PC-9 (cell line): ENCODE results near the gene KRT12.

Experiments
- CTCF ChIP-seq: fragments of 200-600 bp; sonication (generic); conservative IDR thresholded peaks from 2 replicates; pipeline ENCODE4 v1.6.1; 2017; ENCODE audit warnings: mixed run types, antibody characterized with exemption, mild to moderate bottlenecking, moderate library complexity
- EZH2 ChIP-seq: fragments of 200-600 bp; sonication (generic); IDR thresholded peaks from 2 replicates; pipeline ENCODE4 v1.8.0; 2017; ENCODE audit warnings: antibody characterized with exemption, low read depth

GRCh38 chr17:40883626-40884334 is 16.8 kb upstream of the KRT12 start:
- TF ChIP-seq CTCF: no peak
- TF ChIP-seq EZH2: no peak
